HG03025 (cell line): ENCODE data around the gene SCYL3.
A peak's percentile ranks its signal among the peaks of the same experiment; 100 is the strongest.
"Not testable (repeated sequence)": the region's sequence is repeated elsewhere in the genome, so short reads cannot be mapped to it uniquely, and the experiment has no call there.

Experiments
- ATAC-seq: cut with Tn5 transposase; IDR thresholded peaks from one replicate; pipeline ENCODE4 v1.9.1; 2021; ENCODE audit warnings: mild to moderate bottlenecking, moderate library complexity; ENCODE audit not compliant: unreplicated experiment, low FRiP score

The SCYL3 gene, protein sequence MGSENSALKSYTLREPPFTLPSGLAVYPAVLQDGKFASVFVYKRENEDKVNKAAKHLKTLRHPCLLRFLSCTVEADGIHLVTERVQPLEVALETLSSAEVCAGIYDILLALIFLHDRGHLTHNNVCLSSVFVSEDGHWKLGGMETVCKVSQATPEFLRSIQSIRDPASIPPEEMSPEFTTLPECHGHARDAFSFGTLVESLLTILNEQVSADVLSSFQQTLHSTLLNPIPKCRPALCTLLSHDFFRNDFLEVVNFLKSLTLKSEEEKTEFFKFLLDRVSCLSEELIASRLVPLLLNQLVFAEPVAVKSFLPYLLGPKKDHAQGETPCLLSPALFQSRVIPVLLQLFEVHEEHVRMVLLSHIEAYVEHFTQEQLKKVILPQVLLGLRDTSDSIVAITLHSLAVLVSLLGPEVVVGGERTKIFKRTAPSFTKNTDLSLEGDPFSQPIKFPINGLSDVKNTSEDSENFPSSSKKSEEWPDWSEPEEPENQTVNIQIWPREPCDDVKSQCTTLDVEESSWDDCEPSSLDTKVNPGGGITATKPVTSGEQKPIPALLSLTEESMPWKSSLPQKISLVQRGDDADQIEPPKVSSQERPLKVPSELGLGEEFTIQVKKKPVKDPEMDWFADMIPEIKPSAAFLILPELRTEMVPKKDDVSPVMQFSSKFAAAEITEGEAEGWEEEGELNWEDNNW

GRCh38 chr1:169893645-169894423 is at the start of gene SCYL3:
TSS of gene SCYL3 (minus strand) at chr1:169893896. CDS start at chr1:169888840, 5,056 bp downstream.
- peak; percentile 93 for ATAC-seq

DNA sequence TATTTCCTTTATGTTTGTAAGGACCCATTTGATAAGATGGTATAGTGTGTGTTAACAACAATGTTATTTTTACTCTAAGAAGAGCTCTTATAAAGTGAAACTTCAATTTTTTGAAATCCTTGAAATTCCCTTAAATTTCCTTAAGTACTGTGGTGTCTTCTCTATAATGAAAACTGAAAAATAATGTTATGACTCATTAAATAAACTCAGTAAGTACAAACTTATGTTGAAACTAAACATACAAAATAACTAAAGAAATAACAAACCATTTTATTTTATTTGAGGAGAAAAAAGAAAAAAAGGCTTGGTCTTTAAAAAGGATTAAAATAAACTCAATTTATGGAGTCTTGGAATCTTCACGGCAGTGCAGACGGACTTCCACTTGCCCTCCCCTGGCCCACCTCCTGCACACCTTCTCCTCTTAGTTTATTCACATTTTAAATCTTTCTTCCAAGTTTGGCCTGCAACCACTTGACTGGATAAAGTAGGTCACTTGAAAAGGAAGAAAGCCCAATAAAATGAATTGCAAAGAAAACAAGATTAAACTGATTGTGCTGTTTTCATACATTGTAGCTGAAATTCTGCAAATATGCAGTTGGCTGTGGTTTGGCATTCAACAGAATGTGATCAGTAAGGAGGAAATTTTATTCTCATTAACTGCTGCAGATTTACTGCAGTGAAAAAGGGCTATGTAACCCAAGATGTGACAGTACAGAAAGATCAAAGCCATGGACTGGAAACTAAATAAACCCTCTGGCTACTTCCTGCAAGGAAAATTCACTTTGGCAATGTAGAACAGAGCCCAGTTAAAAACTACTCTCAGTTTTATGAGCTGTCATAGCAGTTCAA is 48.5 kb upstream of the SCYL3 start:
- ATAC-seq = no peak

DNA sequence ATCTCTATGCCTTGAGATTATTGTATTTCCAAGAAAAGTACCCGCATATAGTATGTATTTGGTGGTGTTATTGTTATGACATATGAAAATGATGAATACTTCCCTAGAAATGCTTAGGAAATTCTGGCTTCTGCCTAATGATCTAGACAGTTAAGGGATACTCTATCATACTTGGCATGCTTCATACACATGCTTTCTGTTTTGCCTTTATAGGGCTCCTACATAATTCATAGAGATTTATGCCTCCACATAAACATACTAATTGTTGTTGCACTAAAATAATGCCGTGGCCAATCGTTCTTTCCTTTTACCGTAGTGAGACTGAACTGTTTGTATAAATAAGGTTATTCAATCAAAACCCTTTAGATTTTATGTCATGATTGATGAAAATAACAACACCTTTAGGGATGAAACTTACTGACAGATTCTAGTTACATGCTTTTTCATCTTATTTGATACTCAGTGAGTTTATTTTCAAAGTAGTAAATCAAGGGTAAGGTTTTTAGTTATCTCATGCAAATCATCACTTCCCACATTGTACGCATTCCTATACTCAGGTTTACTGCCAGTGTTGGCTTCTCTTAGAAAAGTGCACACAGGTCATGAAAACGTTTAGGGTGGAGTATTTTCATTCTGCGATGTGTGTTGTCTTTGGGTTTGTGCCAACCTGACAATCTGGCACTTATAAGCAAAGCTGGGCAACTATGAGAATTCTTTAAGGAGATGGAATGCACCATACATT is 40.5 kb upstream of the SCYL3 start:
- no peak for ATAC-seq

- no peak for ATAC-seq
Observed at GRCh38 chr1:169931795-169932231, 38.1 kb upstream of the SCYL3 start.

GRCh38 chr1:169929210-169929526 is 35.5 kb upstream of the SCYL3 start:
- ATAC-seq = no peak

- ATAC-seq = no peak
Observed at GRCh38 chr1:169928438-169929209, 34.9 kb upstream of the SCYL3 start.

DNA sequence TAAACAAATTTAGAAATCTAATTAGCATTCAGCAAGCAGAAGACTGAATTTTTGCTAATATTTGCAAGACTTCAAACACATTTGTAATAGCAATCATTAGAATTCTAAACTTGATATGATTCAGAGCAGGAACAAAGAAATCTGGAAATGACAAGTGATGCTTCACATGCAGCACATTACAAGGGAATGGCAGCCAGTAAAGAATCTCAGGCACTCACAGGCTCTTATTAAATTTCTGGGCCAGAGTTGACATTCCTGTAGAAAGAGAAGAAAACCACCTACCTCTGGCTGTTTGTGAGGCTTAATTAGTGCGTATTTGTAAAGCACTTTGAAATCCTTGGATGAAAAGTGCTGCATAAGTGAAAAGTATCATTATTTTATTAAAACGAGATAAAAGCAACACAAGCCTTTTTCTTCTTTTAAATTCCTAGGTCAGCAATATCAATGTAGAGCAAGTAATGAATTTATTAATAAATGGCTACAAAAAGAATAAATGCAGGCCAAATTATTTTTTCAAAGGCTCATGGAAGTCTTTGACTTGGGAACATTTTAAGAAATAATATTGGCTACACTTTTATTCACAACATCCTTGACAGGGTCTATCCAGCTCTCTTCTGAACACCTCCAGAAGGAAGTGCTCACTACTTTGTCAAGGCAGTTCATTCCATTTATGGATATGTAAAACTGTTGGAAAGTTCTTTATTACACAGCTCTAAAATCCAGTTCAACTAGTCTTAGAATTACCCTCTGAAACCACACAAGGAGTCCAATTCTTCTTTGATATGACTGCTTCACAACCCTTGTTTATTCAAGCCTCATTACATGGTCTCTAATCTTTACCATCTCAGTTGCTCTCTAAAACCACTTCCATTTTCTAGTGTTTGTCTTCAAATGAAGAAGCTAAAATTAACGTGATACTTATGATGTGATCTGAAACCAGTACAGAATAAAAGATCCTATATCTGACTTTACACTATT is 32.1 kb upstream of the SCYL3 start:
- peak; percentile 64 for ATAC-seq

- no peak for ATAC-seq
Observed at GRCh38 chr1:169924829-169925228, 31.1 kb upstream of the SCYL3 start.

- ATAC-seq = no peak
Observed at GRCh38 chr1:169924063-169924462, 30.4 kb upstream of the SCYL3 start.

DNA sequence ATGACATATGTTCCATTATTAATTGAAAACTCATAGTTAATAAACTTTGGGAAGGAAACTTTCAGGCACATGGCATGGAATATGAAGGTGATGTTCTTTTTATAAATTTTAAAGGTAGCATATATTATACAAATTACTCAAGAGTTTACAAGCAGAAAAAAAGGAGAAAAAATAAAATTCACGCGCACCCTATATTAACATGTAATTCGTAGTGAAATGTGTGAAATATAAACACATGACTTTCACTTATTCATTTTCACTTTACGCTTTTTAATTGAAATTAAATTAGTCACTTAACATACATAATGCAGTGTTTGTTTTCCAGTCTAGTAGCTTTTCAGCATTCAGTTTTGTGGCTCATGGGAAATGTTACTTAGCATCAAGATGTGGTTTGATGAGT is 27.4 kb upstream of the SCYL3 start:
- no peak for ATAC-seq

GRCh38 chr1:169918927-169919326 is 25.2 kb upstream of the SCYL3 start:
- ATAC-seq = no peak

DNA sequence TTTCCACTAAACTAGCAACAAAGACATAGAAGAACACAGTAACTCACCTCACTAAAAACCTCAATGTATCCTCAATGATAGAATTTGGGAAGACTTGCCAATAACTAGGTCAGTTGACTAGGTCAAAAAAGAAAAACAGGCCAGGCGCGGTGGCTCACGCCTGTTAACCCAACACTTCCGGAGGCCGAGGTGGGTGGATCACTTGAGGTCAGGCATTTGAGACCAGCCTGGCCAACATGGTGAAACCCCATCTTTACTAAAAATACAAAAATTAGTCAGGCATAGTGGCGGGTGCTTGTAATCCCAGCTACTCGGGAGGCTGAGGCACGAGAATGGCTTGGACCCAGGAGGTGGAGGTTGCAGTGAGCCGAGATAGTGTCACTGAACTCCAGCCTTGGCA is 24.5 kb upstream of the SCYL3 start:
- ATAC-seq = not testable (repeated sequence)

DNA sequence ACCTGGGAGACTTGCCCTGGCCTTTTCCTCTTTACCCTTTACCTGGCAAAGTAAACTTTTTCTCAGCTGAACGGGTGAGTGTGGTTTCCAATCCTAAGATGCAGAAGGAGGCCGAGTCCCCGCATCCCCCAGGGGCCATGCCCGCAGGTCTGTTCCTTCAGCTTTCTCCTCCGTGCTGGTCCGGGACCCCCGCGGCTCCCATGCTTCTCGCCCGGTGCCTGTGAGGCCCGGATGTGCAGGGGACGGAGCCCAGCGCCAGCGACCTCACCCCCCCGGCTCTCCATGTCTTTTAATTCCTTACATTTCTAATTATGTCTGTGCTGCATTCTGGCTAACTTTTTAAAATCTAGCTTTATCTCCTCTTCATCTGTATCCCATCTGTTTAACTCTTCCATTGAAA is 21.5 kb upstream of the SCYL3 start:
- no peak for ATAC-seq

DNA sequence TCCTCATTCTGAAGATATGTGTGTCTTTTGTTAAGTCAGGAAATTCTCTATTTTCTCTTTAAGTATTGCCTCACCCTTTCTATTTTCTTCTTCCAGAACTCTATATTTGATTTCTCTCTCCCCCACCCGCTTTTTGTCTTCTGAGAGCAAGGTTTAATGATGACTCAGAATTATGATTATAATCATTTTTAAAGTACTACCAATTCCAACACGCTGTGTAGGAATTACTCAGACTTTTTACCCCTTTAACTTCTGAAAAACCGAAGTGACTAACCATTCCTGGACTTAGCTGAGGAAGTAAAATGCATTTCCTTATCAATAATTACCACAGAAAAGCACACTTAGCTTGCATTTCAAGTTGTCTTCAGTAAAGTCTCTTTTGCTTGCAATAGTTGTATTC is 20.8 kb upstream of the SCYL3 start:
- no peak for ATAC-seq

- no peak for ATAC-seq
Observed at GRCh38 chr1:169909499-169909898, 15.8 kb upstream of the SCYL3 start.

DNA sequence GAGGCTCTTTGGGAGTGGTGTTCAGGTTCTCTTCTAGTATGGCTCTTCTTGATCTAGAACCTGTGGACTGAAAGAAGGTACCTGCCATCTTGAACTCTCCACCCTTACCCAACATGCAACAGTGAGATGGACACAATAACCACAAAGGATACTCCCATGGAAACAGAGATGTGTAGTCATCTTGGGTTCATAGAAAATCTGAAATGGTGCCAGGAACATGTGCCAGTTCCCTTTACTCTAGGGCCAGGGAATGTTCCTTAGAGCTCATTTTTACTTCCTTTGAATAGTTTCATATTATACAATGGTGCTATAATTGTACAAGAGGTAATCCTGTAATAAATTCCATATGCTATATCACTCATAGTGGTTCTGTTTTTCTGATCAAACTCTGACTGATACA is 13.2 kb upstream of the SCYL3 start:
- no peak for ATAC-seq

DNA sequence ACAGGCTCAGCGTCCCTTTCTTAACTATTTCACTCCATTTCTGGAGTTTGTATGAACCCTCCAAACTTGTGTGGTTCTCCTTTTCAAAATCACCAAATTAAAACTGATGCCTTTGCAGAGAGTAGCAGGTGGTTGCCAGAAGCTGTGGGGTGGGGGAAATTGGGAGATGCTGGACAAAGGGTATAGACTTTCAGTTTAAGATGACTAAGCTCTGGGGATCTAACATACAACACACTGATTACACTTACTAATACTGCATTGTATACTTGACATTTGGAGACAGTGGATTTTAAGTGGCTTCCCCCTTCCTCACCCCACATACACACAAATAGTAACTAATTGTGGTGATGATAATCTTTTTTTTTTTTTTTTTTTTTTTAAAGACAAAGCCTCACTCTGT is 11.1 kb upstream of the SCYL3 start:
- no peak for ATAC-seq

DNA sequence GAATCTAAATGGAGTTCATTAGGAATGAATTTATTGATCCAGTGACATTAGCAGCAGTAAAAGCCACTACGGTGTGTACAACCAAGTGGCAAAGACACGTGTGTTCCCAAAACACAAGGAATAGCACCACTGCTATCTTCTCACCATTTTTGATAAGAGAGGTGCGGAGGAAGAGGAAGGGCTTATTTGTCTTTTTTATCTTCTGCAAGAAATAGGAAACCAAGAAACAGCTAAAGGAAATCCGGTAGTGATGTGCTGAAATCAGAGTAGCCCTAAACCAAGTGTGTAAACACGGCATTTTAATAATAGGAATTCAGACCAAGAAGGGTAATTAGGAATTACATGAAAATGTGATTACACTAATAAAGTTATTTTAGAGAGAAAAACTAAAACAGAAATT is 9.1 kb upstream of the SCYL3 start:
- no peak for ATAC-seq
